ENCODE data around the gene NSD2.

NSD2 gene

DNA sequence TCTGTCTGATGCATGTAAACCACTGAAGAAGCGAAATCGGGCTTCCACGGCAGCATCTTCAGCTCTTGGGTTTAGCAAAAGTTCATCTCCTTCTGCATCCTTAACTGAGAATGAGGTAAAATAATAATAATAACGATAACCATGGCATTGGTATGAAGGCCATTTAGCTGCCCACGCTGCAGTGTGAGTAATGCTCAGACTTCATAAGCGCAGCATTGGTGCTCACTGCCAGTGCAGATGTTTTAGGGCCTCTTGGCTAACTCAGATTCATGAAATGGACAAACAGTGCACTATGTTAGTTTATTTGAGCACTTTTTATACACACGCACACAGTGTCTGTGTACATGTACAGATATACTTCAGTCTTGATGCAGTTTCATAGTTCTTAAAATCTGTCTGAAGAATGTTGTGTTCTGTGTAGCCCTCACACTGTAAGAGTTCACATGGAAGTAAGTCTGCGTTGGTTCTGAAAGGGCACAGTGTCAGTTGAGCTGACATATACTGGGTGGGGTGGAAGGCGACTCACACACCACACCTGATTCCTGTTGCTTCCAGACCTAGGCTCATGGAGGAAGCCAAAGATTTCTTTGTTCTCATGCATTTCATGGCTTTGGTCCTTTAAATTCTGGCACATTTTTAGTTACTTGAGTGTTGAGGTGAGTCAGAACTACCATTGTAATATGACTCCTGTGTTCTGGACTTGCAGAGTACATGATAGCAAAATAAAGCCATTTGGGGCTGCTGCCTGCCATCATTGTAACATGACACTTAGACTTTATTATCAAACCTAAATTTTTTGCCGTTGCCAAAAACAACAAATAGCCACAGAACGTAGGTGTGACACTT lies 68.7 kb downstream of the NSD2 start:
- CTCF ChIA-PET: no interaction called here
- TF ChIP-seq, protein P1, sequence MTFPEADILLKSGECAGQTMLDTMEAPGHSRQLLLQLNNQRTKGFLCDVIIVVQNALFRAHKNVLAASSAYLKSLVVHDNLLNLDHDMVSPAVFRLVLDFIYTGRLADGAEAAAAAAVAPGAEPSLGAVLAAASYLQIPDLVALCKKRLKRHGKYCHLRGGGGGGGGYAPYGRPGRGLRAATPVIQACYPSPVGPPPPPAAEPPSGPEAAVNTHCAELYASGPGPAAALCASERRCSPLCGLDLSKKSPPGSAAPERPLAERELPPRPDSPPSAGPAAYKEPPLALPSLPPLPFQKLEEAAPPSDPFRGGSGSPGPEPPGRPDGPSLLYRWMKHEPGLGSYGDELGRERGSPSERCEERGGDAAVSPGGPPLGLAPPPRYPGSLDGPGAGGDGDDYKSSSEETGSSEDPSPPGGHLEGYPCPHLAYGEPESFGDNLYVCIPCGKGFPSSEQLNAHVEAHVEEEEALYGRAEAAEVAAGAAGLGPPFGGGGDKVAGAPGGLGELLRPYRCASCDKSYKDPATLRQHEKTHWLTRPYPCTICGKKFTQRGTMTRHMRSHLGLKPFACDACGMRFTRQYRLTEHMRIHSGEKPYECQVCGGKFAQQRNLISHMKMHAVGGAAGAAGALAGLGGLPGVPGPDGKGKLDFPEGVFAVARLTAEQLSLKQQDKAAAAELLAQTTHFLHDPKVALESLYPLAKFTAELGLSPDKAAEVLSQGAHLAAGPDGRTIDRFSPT (tag by site-specific recombination; IDR thresholded peaks at IDR 0.05): peak; percentile 51; the same call in 1 of the 2 replicates
- TF ChIP-seq ZNF394 (tag by site-specific recombination; IDR thresholded peaks at IDR 0.05; ENCODE audit: borderline replicate concordance) (peak; percentile 11; the same call in 1 of the 2 replicates), ZNF366 (tag by site-specific recombination; conservative IDR thresholded peaks at IDR 0.05) (peak; percentile 74), ZNF558 (tag by site-specific recombination; IDR thresholded peaks at IDR 0.05) (peak; percentile 42; the same call in 1 of the 2 replicates), ZNF311 (tag by site-specific recombination; IDR thresholded peaks at IDR 0.05; ENCODE audit: borderline replicate concordance) (no peak), ZEB2 (tag by site-specific recombination; IDR thresholded peaks at IDR 0.05) (0 out of 2 replicates have a peak, but pooled peaks have one; percentile 39), ZNF629 (tag by site-specific recombination; IDR thresholded peaks at IDR 0.05) (peak; percentile 48; the same call in 1 of the 2 replicates), ZNF266 (tag by site-specific recombination; IDR thresholded peaks at IDR 0.05; ENCODE audit: low read depth) (no peak), ZNF24 (tag by site-specific recombination; IDR thresholded peaks at IDR 0.05) (peak; percentile 76; the same call in 1 of the 2 replicates), OSR2 (tag by site-specific recombination; IDR thresholded peaks at IDR 0.05) (peak; percentile 42; the same call in 1 of the 2 replicates), KLF8 (tag by site-specific recombination; IDR thresholded peaks at IDR 0.05) (peak; percentile 64), KLF10 (tag by site-specific recombination; IDR thresholded peaks at IDR 0.05) (peak; percentile 60; the same call in 1 of the 2 replicates), ZNF350 (tag by site-specific recombination; IDR thresholded peaks at IDR 0.05) (no peak), ZXDB (tag by site-specific recombination; IDR thresholded peaks at IDR 0.05) (peak; percentile 63), KLF9 (tag by site-specific recombination; IDR thresholded peaks at IDR 0.05; ENCODE audit: low read depth) (0 out of 2 replicates have a peak, but pooled peaks have one; percentile 23), ZNF211 (tag by site-specific recombination; IDR thresholded peaks at IDR 0.05; ENCODE audit: low read depth) (no peak), TRIM28 (IDR thresholded peaks at IDR 0.05; ENCODE audit: borderline replicate concordance, low read length) (peak; percentile 48; the same call in 1 of the 2 replicates), SP7 (tag by site-specific recombination; IDR thresholded peaks at IDR 0.05) (peak; percentile 69), ZNF660 (tag by site-specific recombination; IDR thresholded peaks at IDR 0.05) (peak; percentile 59), IKZF3 (tag by site-specific recombination; IDR thresholded peaks at IDR 0.05) (peak; percentile 17; the same call in 1 of the 2 replicates), ZNF600 (tag by site-specific recombination; IDR thresholded peaks at IDR 0.05) (peak; percentile 99), ZNF426 (tag by site-specific recombination; IDR thresholded peaks at IDR 0.05) (no peak), FEZF1 (tag by site-specific recombination; IDR thresholded peaks at IDR 0.05) (peak; percentile 69), ZBTB8A (tag by site-specific recombination; IDR thresholded peaks at IDR 0.05) (no peak), SCRT2 (tag by site-specific recombination; IDR thresholded peaks at IDR 0.05) (peak; percentile 67)
- TF ChIP-seq, protein P2, sequence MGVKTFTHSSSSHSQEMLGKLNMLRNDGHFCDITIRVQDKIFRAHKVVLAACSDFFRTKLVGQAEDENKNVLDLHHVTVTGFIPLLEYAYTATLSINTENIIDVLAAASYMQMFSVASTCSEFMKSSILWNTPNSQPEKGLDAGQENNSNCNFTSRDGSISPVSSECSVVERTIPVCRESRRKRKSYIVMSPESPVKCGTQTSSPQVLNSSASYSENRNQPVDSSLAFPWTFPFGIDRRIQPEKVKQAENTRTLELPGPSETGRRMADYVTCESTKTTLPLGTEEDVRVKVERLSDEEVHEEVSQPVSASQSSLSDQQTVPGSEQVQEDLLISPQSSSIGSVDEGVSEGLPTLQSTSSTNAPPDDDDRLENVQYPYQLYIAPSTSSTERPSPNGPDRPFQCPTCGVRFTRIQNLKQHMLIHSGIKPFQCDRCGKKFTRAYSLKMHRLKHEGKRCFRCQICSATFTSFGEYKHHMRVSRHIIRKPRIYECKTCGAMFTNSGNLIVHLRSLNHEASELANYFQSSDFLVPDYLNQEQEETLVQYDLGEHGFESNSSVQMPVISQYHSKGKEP (tag by site-specific recombination; IDR thresholded peaks at IDR 0.05): peak; percentile 48
- TF ChIP-seq, protein P3, sequence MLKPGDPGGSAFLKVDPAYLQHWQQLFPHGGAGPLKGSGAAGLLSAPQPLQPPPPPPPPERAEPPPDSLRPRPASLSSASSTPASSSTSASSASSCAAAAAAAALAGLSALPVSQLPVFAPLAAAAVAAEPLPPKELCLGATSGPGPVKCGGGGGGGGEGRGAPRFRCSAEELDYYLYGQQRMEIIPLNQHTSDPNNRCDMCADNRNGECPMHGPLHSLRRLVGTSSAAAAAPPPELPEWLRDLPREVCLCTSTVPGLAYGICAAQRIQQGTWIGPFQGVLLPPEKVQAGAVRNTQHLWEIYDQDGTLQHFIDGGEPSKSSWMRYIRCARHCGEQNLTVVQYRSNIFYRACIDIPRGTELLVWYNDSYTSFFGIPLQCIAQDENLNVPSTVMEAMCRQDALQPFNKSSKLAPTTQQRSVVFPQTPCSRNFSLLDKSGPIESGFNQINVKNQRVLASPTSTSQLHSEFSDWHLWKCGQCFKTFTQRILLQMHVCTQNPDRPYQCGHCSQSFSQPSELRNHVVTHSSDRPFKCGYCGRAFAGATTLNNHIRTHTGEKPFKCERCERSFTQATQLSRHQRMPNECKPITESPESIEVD (tag by site-specific recombination; IDR thresholded peaks at IDR 0.05): peak; percentile 80
- TF ChIP-seq, protein P4, sequence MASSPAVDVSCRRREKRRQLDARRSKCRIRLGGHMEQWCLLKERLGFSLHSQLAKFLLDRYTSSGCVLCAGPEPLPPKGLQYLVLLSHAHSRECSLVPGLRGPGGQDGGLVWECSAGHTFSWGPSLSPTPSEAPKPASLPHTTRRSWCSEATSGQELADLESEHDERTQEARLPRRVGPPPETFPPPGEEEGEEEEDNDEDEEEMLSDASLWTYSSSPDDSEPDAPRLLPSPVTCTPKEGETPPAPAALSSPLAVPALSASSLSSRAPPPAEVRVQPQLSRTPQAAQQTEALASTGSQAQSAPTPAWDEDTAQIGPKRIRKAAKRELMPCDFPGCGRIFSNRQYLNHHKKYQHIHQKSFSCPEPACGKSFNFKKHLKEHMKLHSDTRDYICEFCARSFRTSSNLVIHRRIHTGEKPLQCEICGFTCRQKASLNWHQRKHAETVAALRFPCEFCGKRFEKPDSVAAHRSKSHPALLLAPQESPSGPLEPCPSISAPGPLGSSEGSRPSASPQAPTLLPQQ (tag by site-specific recombination; IDR thresholded peaks at IDR 0.05): 0 out of 2 replicates have a peak, but pooled peaks have one; percentile 37
- TF ChIP-seq, protein P5, sequence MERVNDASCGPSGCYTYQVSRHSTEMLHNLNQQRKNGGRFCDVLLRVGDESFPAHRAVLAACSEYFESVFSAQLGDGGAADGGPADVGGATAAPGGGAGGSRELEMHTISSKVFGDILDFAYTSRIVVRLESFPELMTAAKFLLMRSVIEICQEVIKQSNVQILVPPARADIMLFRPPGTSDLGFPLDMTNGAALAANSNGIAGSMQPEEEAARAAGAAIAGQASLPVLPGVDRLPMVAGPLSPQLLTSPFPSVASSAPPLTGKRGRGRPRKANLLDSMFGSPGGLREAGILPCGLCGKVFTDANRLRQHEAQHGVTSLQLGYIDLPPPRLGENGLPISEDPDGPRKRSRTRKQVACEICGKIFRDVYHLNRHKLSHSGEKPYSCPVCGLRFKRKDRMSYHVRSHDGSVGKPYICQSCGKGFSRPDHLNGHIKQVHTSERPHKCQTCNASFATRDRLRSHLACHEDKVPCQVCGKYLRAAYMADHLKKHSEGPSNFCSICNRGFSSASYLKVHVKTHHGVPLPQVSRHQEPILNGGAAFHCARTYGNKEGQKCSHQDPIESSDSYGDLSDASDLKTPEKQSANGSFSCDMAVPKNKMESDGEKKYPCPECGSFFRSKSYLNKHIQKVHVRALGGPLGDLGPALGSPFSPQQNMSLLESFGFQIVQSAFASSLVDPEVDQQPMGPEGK (tag by site-specific recombination; IDR thresholded peaks at IDR 0.05): peak; percentile 22; the same call in 1 of the 2 replicates

More for the DNA sequence above, 68.7 kb downstream of the NSD2 start:
- Histone ChIP-seq H3K9me3 (ENCODE audit: control insufficient read depth, insufficient read depth, low read depth, low read length) (no peaks in the 10 kb centered on the region), H3K4me1 (ENCODE audit: control insufficient read depth, insufficient read depth, low read length) (peaks cover 6% of the 10 kb centered on the region), H3K4me3 (ENCODE audit: low read depth, low read length) (no peak overlapping the region), H3K27ac (ENCODE audit: extremely low read depth, low read depth, low read length) (peak overlapping the region; percentile 7; the same call in 1 of the 2 replicates), H3K36me3 (ENCODE audit: control insufficient read depth in 2 of 2, insufficient read depth in 1 of 2, low read length in 2 of 2) (peaks cover 4 to 82% of the 10 kb centered on the region in 2 experiments; a peak in 2 of 3 replicates)
- POLR2A ChIA-PET: no interaction called here
